HepG2 (cell line): Measurements from ENCODE around the gene WNT1. TPM values are rescaled to one million over a fixed set of nuclear protein-coding genes. Genes with fewer than 3 reads are reported as not detected.
A peak's percentile ranks its signal among the peaks of the same experiment; 100 is the strongest.

Experiments
- ATAC-seq: fragments of 200-7000 bp; cut with Tn5 transposase; 3 replicates; pipeline ENCODE4 v1.9.1; 2020; ENCODE audit warnings: mild to moderate bottlenecking, moderate library complexity
- BruUV-seq: library from RNA; stranded (reverse); fragments of 400-500 nt; replicated peaks from 2 replicates; lab custom pipeline; 2021; lab: Mats Ljungman, UMichigan
- CTCF ChIA-PET: fragments of 300-600 bp; formaldehyde crosslinking; extraction: SDS; loops from one replicate; lab custom pipeline; 2021; ENCODE audit warnings: low total read pairs, inconsistent platforms, low intra/inter-chr PET ratio; lab: Yijun Ruan, JAX
- POLR2A ChIA-PET: fragments of 350-600 bp; sonication (Branson Sonifier 250); formaldehyde crosslinking; loops from one replicate; lab custom pipeline; 2020; ENCODE audit warnings: antibody characterized with exemption, inconsistent platforms; lab: Yijun Ruan, JAX
- DNase-seq: peaks from one replicate; pipeline ENCODE4 v3.0.0-alpha.2; 2015; ENCODE audit warnings: low spot score
- FAIRE-seq: peaks from 3 replicates; lab custom pipeline; 2011; peaks lifted over from hg19 to GRCh38; lab: Jason Lieb, UNC
- H2AFZ ChIP-seq: one replicate; pipeline ENCODE4 v1.6.1; 2011; ENCODE audit warnings: low read length, inconsistent platforms
- H3K27ac ChIP-seq: fragments of 300-600 bp; 3 replicates; pipeline ENCODE4 v1.8.0; 2011; ENCODE audit warnings: mixed run types, mild to moderate bottlenecking, mixed read lengths, low read length, inconsistent platforms; ENCODE audit not compliant: insufficient read depth; ENCODE audit errors: extremely low read length
- H3K27me3 ChIP-seq, 2 experiments: fragments of 200-600 bp in 1 of 2; 2 replicates in 1 of 2; 3 replicates in 1 of 2; pipeline versions ENCODE4 v1.6.0 to v1.8.0; 2011; ENCODE audit warnings: low read length in 2 of 2, mild to moderate bottlenecking in 2 of 2, moderate library complexity in 2 of 2, inconsistent platforms in 1 of 2; ENCODE audit not compliant: insufficient read depth in 2 of 2, control insufficient read depth in 1 of 2
- H3K36me3 ChIP-seq, 2 experiments: fragments of 200-600 bp in 1 of 2; replicated peaks in 1 of 2; 2 replicates in 1 of 2; 3 replicates in 1 of 2; pipeline versions ENCODE4 v1.5.1 to v1.8.0; 2011; ENCODE audit warnings: low read length in 2 of 2, inconsistent platforms in 1 of 2; ENCODE audit not compliant: insufficient read depth in 2 of 2, control insufficient read depth in 1 of 2
- H3K4me1 ChIP-seq: 2 replicates; pipeline ENCODE4 v1.5.1; 2012; ENCODE audit warnings: low read length, inconsistent platforms; ENCODE audit not compliant: insufficient read depth
- H3K4me2 ChIP-seq: 2 replicates; pipeline ENCODE4 v1.6.0; 2011; ENCODE audit warnings: low read depth, low read length, inconsistent platforms
- H3K4me3 ChIP-seq, 3 experiments: fragments of 200-600 bp in 1 of 3; sonication (generic), shearing (Covaris generic) in 1 of 3; replicated peaks in 1 of 3; 2 replicates each; pipeline ENCODE4 v1.5.1; 2011 to 2016; ENCODE audit warnings: low read length in 3 of 3, inconsistent platforms in 2 of 3, low read depth in 2 of 3, mild to moderate bottlenecking in 2 of 3, control low read depth in 1 of 3, mixed read lengths in 1 of 3; ENCODE audit not compliant: insufficient read depth in 1 of 3
- H3K79me2 ChIP-seq: one replicate; pipeline ENCODE4 v1.6.1; 2011; ENCODE audit warnings: low read length, inconsistent platforms; ENCODE audit not compliant: insufficient read depth
- H3K9ac ChIP-seq: 2 replicates; pipeline ENCODE4 v1.6.0; 2011; ENCODE audit warnings: mild to moderate bottlenecking, low read depth, low read length, inconsistent platforms; ENCODE audit not compliant: insufficient read depth
- H3K9me3 ChIP-seq: 2 replicates; pipeline ENCODE4 v1.5.1; 2012; ENCODE audit warnings: mild to moderate bottlenecking, low read length
- H4K20me1 ChIP-seq: 2 replicates; pipeline ENCODE4 v1.6.0; 2011; ENCODE audit warnings: inconsistent platforms, mild to moderate bottlenecking, low read length, moderate library complexity; ENCODE audit not compliant: insufficient read depth
- CTCF ChIP-seq: sonication (generic); formaldehyde crosslinking; IDR thresholded peaks from 2 replicates; pipeline ENCODE4 v1.5.0; 2020; ENCODE audit warnings: mild to moderate bottlenecking, missing genetic modification reagents, moderate library complexity
- MEIS2 ChIP-seq: sonication (generic); formaldehyde crosslinking; IDR thresholded peaks from 2 replicates; pipeline ENCODE4 v1.9.0; 2021; ENCODE audit warnings: mild to moderate bottlenecking, missing genetic modification reagents
- NKX3-1 ChIP-seq: sonication (generic); formaldehyde crosslinking; IDR thresholded peaks from 2 replicates; pipeline ENCODE4 v1.5.0; 2020; ENCODE audit warnings: missing genetic modification reagents
- STAG1 ChIP-seq: sonication (generic); formaldehyde crosslinking; IDR thresholded peaks from 2 replicates; pipeline ENCODE4 v1.4.0; 2020; ENCODE audit warnings: missing genetic modification reagents
- ZFY ChIP-seq: sonication (generic); formaldehyde crosslinking; IDR thresholded peaks from 2 replicates; pipeline ENCODE4 v1.4.0; 2020; ENCODE audit warnings: missing genetic modification reagents
- ZNF143 ChIP-seq: sonication (generic); formaldehyde crosslinking; IDR thresholded peaks from 2 replicates; pipeline ENCODE4 v1.4.0; 2020; ENCODE audit warnings: missing genetic modification reagents
- ZNF570 ChIP-seq: sonication (generic); formaldehyde crosslinking; IDR thresholded peaks from 2 replicates; pipeline ENCODE4 v1.4.0; 2020; ENCODE audit warnings: mild to moderate bottlenecking, missing genetic modification reagents, borderline replicate concordance
- ZNF629 ChIP-seq: sonication (generic); formaldehyde crosslinking; conservative IDR thresholded peaks from 2 replicates; pipeline ENCODE4 v1.5.0; 2020; ENCODE audit warnings: missing genetic modification reagents
- ZNF652 ChIP-seq: IDR thresholded peaks from 2 replicates; pipeline ENCODE4 v1.6.1; 2016; ENCODE audit warnings: low read depth, borderline replicate concordance
- ZNF790 ChIP-seq: sonication (generic); formaldehyde crosslinking; IDR thresholded peaks from 2 replicates; pipeline ENCODE4 v1.8.0; 2022; ENCODE audit warnings: missing genetic modification reagents, mild to moderate bottlenecking, borderline replicate concordance
- ZNF878 ChIP-seq: sonication (generic); formaldehyde crosslinking; IDR thresholded peaks from 2 replicates; pipeline ENCODE4 v1.8.1; 2023; ENCODE audit warnings: mild to moderate bottlenecking, missing genetic modification reagents, moderate library complexity
- ZNF891 ChIP-seq: sonication (generic); formaldehyde crosslinking; IDR thresholded peaks from 2 replicates; pipeline ENCODE4 v1.5.0; 2020; ENCODE audit warnings: mild to moderate bottlenecking, missing genetic modification reagents
- ZSCAN9 ChIP-seq: IDR thresholded peaks from 2 replicates; pipeline ENCODE4 v1.6.1; 2016; ENCODE audit warnings: borderline replicate concordance
- WGBS: methylation state at CpG from one replicate; pipeline ENCODE4 v1.1.6; 2017; ENCODE audit warnings: low lambda C conversion rate; 5-methylcytosine and 5-hydroxymethylcytosine counted together
- in situ Hi-C: cut with HindIII; loops from 2 replicates; pipeline ENCODE4 v1.10.0; 2017; ENCODE audit warnings: low pct_unique_long_range_greater_than_20kb; ENCODE audit not compliant: extremely low pct_ligation_motif_present
- intact Hi-C: fragments of 100-400 bp; cut with micrococcal nuclease; formaldehyde crosslinking; loops from one replicate; pipeline ENCODE4 v1.10.0; 2022; ENCODE audit not compliant: unreplicated experiment
- polyA plus RNA-seq, 8 experiments: library from polyadenylated mRNA; depleted of rRNA in 3 of 8; stranded (reverse) in 7 of 8; unstranded in 1 of 8; fragments of >200 nt; fragmentation: Illumina TruSeq in 4 of 8; extraction: Trizol in 4 of 8; gene quantifications; 2 replicates each; pipeline versions ENCODE4 v1.2.1 to v1.2.3, GENCODE V29; 2011 to 2016; ENCODE audit warnings: low read depth in 4 of 8, missing spikeins in 1 of 8, mixed read lengths in 1 of 8; ENCODE audit not compliant: insufficient read depth in 1 of 8
- total RNA-seq, 5 experiments: library from RNA; depleted of rRNA; stranded (reverse); fragments of >200 nt; fragmentation: Illumina TruSeq; extraction: Trizol; gene quantifications; 2 replicates each; pipeline ENCODE4 v1.2.3, GENCODE V29; 2016; ENCODE audit warnings: low read depth in 1 of 5
- TF ChIP-seq, protein P1 (sequence below): sonication (generic); formaldehyde crosslinking; IDR thresholded peaks from 2 replicates; pipeline ENCODE4 v1.4.0; 2020; ENCODE audit warnings: missing genetic modification reagents
- TF ChIP-seq, protein P2 (sequence below): IDR thresholded peaks from 2 replicates; pipeline ENCODE4 v1.6.1; 2016
- TF ChIP-seq, protein P3 (sequence below), 2 experiments: fragments of 450-650 bp in 1 of 2; sonication (generic) in 1 of 2; formaldehyde crosslinking; IDR thresholded peaks; 2 replicates each; pipeline versions ENCODE4 v1.5.0 to v1.8.0; 2020 to 2022; ENCODE audit warnings: mild to moderate bottlenecking in 1 of 2, missing genetic modification reagents in 1 of 2

Gene WNT1
- total and polyA plus RNA-seq, 2 of the 13 experiments (the other 11 are each of a cell fraction or from before 2014, with no cell fraction given), result not detected

GRCh38 chr12:49019443-49020324 is 41.6 kb downstream of the WNT1 start:
- Histone ChIP-seq H3K4me3 (peak overlapping the region in 2 of 3 experiments; percentile 5 to 64; a peak in 2 of 6 replicates), H3K79me2 (peaks cover 6% of the 10 kb centered on the region), H2AFZ (no peak overlapping the region), H3K27me3 (no peaks in the 10 kb centered on the region), H3K9ac (0 out of 2 replicates have a peak overlapping the region, but pooled peaks have one; percentile 38), H3K36me3 (peaks cover 14 to 23% of the 10 kb centered on the region in 2 experiments), H3K4me2 (peak overlapping the region; percentile 98), H3K9me3 (no peaks in the 10 kb centered on the region), H3K27ac (peak overlapping the region; percentile 86), H4K20me1 (no peaks in the 10 kb centered on the region), H3K4me1 (peaks cover 20% of the 10 kb centered on the region)
- FAIRE-seq (peak; percentile 42), ATAC-seq (peak; percentile 17; the same call in 2 of the 3 replicates), DNase-seq (peak; percentile 39)
- no TSS peak for BruUV-seq
- in situ Hi-C loops (no loop called here), intact Hi-C loops (loop anchor here (5.0 kb wide), 1 partner anchor 113 kb away; the partner anchor contains the start of gene TUBA1B)
- WGBS, result 92% methylated on average over 10 of the region's 10 CpGs
- POLR2A ChIA-PET, result interaction anchor here (0.5 to 1.3 kb wide), 8 partner anchors 13 to 154 kb away, joined by 3 to 9 read pairs (median 4); partner anchors contain the start of genes DDN, RND1 and TUBA1B
- CTCF ChIA-PET, result interaction anchor here (3.4 kb wide), 1 partner anchor 23 kb away, joined by 15 read pairs; no protein-coding TSS in a partner anchor
- TF ChIP-seq, protein P1, sequence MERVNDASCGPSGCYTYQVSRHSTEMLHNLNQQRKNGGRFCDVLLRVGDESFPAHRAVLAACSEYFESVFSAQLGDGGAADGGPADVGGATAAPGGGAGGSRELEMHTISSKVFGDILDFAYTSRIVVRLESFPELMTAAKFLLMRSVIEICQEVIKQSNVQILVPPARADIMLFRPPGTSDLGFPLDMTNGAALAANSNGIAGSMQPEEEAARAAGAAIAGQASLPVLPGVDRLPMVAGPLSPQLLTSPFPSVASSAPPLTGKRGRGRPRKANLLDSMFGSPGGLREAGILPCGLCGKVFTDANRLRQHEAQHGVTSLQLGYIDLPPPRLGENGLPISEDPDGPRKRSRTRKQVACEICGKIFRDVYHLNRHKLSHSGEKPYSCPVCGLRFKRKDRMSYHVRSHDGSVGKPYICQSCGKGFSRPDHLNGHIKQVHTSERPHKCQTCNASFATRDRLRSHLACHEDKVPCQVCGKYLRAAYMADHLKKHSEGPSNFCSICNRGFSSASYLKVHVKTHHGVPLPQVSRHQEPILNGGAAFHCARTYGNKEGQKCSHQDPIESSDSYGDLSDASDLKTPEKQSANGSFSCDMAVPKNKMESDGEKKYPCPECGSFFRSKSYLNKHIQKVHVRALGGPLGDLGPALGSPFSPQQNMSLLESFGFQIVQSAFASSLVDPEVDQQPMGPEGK (CRISPR knock-in tag), result 0 out of 2 replicates have a peak, but pooled peaks have one; percentile 29
- TF ChIP-seq NKX3-1 (CRISPR knock-in tag) (no peak), CTCF (CRISPR knock-in tag) (peak; percentile 50), ZNF629 (CRISPR knock-in tag) (no peak), ZNF891 (CRISPR knock-in tag) (no peak), MEIS2 (CRISPR knock-in tag) (no peak), ZFY (CRISPR knock-in tag) (no peak), ZNF878 (CRISPR knock-in tag) (no peak), ZSCAN9 (CRISPR knock-in tag) (no peak), STAG1 (CRISPR knock-in tag) (peak; percentile 22), ZNF143 (CRISPR knock-in tag) (no peak), ZNF790 (no peak), ZNF652 (CRISPR knock-in tag) (no peak), ZNF570 (CRISPR knock-in tag) (no peak)
- TF ChIP-seq, protein P2, sequence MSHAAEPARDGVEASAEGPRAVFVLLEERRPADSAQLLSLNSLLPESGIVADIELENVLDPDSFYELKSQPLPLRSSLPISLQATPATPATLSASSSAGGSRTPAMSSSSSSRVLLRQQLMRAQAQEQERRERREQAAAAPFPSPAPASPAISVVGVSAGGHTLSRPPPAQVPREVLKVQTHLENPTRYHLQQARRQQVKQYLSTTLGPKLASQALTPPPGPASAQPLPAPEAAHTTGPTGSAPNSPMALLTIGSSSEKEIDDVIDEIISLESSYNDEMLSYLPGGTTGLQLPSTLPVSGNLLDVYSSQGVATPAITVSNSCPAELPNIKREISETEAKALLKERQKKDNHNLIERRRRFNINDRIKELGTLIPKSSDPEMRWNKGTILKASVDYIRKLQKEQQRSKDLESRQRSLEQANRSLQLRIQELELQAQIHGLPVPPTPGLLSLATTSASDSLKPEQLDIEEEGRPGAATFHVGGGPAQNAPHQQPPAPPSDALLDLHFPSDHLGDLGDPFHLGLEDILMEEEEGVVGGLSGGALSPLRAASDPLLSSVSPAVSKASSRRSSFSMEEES, result no peak
- TF ChIP-seq, protein P3, sequence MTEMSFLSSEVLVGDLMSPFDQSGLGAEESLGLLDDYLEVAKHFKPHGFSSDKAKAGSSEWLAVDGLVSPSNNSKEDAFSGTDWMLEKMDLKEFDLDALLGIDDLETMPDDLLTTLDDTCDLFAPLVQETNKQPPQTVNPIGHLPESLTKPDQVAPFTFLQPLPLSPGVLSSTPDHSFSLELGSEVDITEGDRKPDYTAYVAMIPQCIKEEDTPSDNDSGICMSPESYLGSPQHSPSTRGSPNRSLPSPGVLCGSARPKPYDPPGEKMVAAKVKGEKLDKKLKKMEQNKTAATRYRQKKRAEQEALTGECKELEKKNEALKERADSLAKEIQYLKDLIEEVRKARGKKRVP (CRISPR knock-in tag; IDR thresholded peaks at IDR 0.05), result no peak
